Jurkat, Clone E6-1 (cell line): ENCODE results near the gene CEACAM19. TPM values are rescaled to one million over a fixed set of nuclear protein-coding genes. Genes with fewer than 3 reads are reported as not detected.
"Not testable (repeated sequence)": the region's sequence is repeated elsewhere in the genome, so short reads cannot be mapped to it uniquely, and the experiment has no call there.

Source experiments
- DNase-seq: peaks from one replicate; pipeline ENCODE4 v3.0.0-alpha.2; 2011; ENCODE audit warnings: low read depth, low spot score
- H3K4me3 ChIP-seq: 2 replicates; pipeline ENCODE4 v1.5.1; 2011; ENCODE audit warnings: mild to moderate bottlenecking, low read length, control low read depth, moderate library complexity
- polyA plus RNA-seq: library from polyadenylated mRNA; unstranded; fragments of >200 nt; gene quantifications from one replicate; pipeline ENCODE4 v1.2.1, GENCODE V29; 2012; ENCODE audit warnings: missing spikeins; ENCODE audit not compliant: insufficient read length, insufficient read depth

The CEACAM19 gene
- not detected for polyA plus RNA-seq

DNA sequence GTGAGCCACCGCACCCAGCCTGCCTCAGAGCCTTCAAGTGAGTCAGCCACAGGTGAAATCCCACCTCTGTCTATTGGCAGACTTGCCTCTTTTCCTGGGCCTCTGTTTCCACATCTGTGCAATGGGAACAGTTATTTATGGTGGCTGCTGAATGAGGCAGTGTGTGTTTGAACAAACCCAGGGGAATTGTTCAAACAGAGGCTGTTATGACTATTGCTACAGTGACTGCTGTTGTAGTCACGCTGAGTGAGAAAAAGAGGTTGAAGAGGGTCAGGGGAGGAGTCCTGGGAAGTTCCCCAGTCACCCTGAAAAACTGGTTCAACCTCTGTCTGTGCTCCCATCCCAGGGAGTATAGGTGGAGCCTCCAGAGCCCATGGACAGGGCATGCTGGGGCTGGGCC lies at the start of gene CEACAM19:
Gene CEACAM19 (plus strand): TSS at position 83 of the 400 bp plus-strand sequence. CDS start 450 bp downstream, outside the sequence.
- no peak for DNase-seq
- H3K4me3 ChIP-seq: no peak within 1 kb of the TSS

DNA sequence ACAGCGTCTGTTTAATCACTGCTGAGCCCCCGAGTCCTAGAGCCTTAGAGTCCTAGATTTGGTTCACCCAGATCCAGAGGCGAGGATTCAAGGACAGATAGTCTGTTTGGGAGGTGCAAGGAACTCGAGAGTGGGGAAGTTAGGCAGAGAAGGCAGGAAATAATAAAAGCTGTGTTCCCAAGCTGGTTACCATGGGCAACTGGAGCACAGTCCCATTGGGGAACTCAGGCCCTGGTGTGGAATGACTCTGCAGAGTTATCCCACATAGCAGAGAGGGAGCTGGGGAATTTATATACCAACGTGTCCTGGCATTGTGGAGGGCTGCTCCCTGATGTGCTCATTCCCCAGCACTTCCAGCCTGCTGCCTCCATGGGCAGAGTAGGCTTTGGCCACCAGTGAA lies 48.2 kb upstream of the CEACAM19 start:
- no peak overlapping the region for H3K4me3 ChIP-seq
- DNase-seq: no peak

DNA sequence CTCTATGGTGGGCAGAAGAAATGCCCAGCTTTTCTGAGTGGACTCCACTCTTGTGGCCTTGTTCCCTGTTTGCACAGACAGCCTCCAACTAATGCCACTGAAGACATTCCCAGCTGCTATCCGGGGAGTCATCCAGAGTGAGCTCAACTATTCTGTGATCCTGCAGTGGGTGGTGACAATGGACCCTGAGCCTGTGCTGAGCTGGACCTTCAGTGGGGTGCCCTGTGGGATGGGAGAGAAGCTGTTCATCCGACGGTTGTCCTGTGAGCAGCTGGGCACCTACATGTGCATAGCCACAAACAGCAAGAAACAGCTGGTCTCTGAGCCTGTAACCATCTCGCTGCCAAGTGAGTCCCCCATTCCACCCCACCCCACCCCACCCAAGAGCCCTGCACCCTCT lies 47.7 kb upstream of the CEACAM19 start:
- H3K4me3 ChIP-seq: no peak overlapping the region
- DNase-seq: no peak

DNA sequence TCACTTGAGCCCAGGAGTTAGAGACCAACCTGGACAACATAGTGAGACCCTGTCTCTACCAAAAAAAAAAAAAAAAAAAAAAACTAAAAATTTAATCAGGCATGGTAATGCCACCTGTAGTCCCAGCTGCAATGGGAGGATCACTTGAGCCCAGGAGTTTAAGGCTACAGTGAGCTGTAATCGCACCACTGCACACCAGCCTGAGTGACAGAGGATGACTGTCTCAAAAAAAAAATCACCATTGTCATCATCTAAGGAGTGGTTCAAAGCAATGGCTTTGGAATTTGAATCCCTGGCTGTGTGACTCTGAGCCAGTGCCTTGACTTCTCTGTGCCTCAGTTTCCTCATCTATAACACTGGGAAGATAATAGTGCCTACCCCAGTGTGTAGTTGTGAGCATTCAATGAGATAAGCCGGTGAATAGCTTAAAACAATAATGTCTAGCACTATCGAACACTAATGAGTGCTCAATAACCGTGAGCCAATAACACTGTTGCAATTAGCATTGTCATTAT lies 46.4 kb upstream of the CEACAM19 start:
- no peak overlapping the region for H3K4me3 ChIP-seq
- no peak for DNase-seq

- DNase-seq, H3K4me3 ChIP-seq: not testable (repeated sequence)
These were observed 45.6 kb upstream of the CEACAM19 start for GRCh38 chr19:44625637-44626036.

DNA sequence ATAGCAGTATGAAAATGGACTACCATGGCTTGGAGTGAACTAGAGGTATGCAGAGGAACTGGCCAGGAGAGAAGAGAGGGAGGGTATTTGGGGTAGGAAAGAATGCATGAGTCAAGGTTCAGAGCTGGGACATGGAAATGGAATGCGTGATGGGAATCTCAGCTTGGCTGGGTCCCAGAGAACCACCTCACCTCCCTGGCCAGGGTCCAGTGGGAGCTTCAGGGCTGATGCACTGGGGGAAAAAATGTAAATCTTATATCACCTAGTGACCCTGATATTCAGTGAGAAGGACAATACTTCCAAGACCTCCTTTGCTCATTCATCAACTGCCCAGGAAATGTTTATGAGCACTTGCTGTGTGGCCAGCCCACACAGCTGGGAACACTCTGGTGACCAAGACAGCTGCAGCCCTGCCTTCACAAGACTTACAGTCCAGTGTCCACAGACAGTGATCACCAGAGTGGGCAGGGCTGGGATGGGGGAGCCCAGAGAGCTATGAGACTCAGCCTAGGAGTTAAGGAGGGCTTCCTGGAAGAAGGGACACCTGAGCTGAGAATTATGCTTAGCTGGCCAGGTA lies 45.1 kb upstream of the CEACAM19 start:
- no peak for DNase-seq
- no peak overlapping the region for H3K4me3 ChIP-seq

- H3K4me3 ChIP-seq: no peak overlapping the region
- DNase-seq: no peak
These were observed 43.7 kb upstream of the CEACAM19 start for GRCh38 chr19:44627631-44628030.

GRCh38 chr19:44628793-44629192 lies 42.5 kb upstream of the CEACAM19 start:
- no peak overlapping the region for H3K4me3 ChIP-seq
- DNase-seq: no peak

DNA sequence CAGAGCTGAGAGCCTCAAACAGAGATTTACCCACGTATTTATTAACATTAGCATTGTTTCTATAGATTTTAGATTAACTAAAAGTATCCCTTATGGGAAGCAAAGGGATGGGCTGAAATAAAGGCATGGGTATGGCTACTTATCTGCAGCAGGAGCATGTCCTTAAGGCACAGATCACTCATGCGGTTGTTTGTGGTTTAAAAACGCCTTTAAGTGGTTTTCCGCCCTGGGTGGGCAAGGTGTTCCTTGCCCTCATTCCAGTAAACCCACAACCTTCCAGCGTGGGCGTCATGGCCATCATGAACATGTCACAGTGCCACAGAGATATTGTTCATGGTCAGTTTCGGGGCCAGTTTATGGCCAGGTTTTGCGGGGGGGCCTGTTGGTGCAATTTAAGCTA lies 39.7 kb upstream of the CEACAM19 start:
- DNase-seq, H3K4me3 ChIP-seq: not testable (repeated sequence)

DNA sequence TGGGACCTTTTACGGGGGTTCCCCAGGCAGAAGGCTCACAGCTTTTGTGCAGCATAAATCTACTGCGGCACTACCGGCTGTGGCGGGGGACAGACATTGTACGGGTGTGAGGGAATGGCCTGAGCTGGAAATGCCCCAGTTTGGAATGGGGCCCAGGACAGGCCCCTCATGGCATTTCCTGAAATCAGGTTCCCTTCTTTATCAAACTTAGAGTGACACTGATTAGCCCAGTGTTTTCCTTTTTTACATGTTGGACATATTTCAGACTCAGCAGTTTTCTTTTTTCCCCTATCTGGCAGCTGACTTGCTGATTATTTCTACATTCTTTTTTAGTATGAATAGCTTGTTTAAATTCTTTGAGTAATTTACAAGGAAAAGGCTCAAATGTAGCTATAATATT lies 37.2 kb upstream of the CEACAM19 start:
- DNase-seq, H3K4me3 ChIP-seq: not testable (repeated sequence)

GRCh38 chr19:44634785-44635184 lies 36.5 kb upstream of the CEACAM19 start:
- DNase-seq: no peak
- no peak overlapping the region for H3K4me3 ChIP-seq

DNA sequence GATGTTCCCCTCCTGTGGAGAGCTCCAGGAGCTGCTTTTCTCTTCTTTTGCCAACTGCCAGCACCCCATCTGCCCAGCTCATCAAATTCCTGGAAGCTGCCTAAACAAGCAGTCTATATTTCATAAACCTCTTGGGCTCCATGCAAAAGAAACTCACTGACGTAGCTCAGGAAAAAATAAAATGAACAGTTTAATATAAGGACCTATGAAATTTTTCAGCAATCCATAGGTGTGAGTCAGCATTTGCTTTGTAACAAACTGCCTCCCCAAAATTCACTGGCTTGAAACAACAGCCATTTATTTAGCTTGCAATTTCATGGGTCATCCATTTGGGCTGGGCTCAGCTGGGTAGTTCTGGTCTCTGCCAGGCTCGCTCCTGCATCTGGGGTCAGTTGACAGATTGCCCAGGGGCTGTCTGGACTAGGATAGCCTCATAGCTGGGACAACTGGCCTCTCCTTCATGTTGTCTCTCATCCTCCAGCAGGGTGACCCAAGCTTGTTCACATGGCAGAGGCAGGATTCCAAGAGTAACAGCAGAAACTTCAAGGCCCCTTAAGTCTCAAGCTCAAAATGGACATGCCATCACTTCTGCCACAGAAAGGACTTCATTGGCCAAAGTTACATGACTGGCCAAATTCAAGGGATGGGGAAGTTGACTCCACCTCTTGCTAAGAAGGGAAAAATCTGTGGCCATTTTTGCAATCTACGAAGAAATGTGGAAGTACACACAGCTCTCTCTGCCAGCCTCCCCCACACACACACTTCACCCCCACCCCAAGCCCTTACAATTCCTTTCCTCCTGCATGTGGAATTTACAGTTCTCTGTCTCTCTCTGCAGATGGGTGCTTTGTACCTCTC lies 35.5 kb upstream of the CEACAM19 start:
- H3K4me3 ChIP-seq: no peak overlapping the region
- DNase-seq: no peak

DNA sequence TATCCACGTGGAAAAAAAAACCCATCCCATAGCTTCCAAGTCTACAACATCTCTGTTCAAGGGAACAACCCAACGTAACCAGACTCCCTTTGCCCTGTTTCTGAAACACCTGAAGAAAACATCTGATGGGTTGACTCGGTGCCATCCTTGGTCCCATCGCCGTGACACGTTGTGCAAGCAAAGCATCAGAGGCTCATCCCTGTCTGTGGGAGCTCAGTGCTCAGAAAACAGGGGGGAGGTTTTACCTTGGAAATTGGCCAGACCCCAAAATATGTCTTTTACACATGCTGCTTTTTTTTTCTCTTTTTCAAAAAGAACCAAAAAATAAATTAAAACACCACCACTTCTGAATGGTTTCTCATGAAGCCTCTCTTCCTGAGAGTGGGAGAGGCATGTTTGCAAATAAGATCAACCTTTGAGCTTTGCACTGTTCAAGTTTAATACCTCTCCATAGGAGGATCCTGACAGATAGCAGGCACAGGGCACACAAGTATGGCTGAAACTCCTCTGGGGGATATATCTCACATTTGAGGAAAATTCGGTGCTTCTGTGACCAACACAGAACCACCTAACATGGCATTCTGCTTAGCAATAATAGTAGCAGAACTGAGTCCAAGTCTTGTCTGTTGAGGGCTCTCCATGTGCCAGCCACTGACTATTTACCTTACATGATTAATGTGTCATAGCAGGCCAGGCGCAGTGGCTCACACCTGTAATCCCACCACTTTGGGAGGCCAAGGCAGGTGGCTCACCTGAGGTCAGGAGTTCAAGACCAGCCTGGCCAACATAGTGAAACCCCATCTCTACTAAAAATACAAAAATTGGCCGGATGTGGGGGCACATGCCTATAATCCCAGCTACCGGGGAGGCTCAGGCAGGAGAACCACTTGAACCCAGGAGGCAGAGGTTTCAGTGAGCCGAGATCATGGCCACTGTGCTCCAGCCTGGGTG lies 34.6 kb upstream of the CEACAM19 start:
- no peak for DNase-seq
- no peak overlapping the region for H3K4me3 ChIP-seq

DNA sequence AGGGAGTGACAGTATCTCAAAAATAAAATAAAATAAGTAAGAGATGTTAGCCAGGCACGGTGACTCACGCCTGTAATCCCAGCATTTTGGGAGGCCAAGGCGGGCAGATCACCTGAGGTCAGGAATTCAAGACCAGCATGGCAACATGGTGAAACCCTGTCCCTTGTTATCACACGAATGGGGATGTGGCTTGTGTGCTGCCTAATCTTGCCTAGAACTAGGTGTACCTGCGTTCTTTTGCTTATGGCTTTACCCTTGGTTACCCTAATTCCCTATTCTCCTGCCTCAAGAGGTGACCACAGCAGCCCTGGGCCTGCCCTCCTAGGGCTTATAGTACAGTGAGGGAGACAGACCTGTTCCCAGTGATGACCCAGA lies 33.9 kb upstream of the CEACAM19 start:
- DNase-seq: no peak
- H3K4me3 ChIP-seq: no peak overlapping the region

GRCh38 chr19:44640518-44640917 lies 30.8 kb upstream of the CEACAM19 start:
- H3K4me3 ChIP-seq: no peak overlapping the region
- no peak for DNase-seq

DNA sequence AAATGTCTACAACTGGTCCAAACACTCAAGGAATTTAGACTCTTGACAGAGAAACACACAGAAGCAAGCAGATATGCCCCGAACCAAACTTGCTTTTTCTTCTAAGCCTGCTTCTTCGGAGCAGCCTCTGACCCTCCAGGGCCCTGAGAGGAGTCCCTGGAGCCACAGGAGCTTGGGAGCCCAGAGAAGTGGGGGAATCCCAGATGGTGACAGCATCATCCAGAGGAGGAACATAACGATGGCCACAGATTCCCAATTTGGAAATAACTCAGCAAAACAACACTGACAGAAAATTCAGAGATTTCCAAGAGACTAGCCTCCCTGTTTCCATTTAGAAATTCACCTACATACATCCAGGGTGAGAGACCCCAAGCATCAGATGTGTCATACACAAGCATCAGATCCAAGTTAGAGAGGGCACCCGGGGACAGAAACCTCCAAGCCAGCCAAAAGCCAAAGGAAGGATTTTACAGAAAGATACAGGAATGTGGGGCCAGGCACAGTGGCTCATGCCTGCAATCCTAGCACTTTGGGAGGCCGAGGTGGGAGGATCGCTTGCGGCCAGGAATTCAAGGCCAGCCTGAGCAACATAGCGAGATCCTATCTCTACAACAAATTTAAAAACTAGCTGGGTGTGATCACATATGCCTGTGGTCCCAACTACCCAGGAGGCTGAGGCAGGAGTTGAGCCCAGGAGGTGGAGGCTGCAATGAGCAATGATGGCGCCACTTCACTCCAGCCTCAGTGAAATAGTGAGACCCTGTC lies 29.6 kb upstream of the CEACAM19 start:
- DNase-seq: no peak
- no peak overlapping the region for H3K4me3 ChIP-seq

GRCh38 chr19:44642377-44642776 lies 28.9 kb upstream of the CEACAM19 start:
- no peak for DNase-seq
- H3K4me3 ChIP-seq: no peak overlapping the region

- peak within 1 kb of the TSS; percentile 64 for H3K4me3 ChIP-seq
- DNase-seq: peak; percentile 34
These were observed 27.5 kb upstream of the CEACAM19 start, which contains the start of gene PVR for GRCh38 chr19:44643605-44644401. Gene PVR, plus strand, starts transcription at chr19:44643910. Its CDS starts 187 bp downstream, at chr19:44644097.
